Choroid plexus epithelial cell (primary cell): ENCODE measurements around the gene NDOR1.

Source experiments
- DNase-seq: peaks from one replicate; pipeline ENCODE4 v3.0.0-alpha.2; 2010; ENCODE audit warnings: low read depth
- H3K4me3 ChIP-seq: 2 replicates; pipeline ENCODE4 v1.5.1; 2011; ENCODE audit warnings: low read depth, mild to moderate bottlenecking, control low read depth, low read length, moderate library complexity
- TF ChIP-seq, protein P1 (sequence below): conservative IDR thresholded peaks from 2 replicates; pipeline ENCODE4 v1.5.1; 2011; ENCODE audit warnings: low read depth, mild to moderate bottlenecking, control low read depth, inconsistent platforms, low read length, moderate library complexity

Gene NDOR1

DNA sequence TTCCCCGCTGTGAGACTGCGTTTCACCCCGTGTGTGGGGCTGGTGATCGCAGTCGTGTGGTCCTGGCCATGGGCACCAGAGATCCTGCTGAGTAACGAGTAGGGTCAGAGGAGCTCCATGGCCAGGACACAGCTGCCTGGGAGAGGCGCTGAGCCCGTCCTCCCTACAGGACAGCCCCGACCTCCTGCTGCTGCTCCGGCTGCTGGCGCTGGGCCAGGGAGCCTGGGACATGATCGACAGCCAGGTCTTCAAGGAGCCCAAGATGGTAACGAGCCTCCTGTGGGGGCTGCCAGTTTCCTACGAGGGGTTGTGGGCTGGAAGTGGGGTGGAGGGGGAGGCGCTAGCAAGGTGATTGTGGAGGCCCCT is 60.6 kb downstream of the NDOR1 start:
- TF ChIP-seq, protein P1, sequence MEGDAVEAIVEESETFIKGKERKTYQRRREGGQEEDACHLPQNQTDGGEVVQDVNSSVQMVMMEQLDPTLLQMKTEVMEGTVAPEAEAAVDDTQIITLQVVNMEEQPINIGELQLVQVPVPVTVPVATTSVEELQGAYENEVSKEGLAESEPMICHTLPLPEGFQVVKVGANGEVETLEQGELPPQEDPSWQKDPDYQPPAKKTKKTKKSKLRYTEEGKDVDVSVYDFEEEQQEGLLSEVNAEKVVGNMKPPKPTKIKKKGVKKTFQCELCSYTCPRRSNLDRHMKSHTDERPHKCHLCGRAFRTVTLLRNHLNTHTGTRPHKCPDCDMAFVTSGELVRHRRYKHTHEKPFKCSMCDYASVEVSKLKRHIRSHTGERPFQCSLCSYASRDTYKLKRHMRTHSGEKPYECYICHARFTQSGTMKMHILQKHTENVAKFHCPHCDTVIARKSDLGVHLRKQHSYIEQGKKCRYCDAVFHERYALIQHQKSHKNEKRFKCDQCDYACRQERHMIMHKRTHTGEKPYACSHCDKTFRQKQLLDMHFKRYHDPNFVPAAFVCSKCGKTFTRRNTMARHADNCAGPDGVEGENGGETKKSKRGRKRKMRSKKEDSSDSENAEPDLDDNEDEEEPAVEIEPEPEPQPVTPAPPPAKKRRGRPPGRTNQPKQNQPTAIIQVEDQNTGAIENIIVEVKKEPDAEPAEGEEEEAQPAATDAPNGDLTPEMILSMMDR, result no peak
- no peak overlapping the region for H3K4me3 ChIP-seq
- no peak for DNase-seq
